K562 (cell line): ENCODE measurements around the gene DNAJC9. TPM values are rescaled to one million over a fixed set of nuclear protein-coding genes. Genes with fewer than 3 reads are reported as not detected.

Source experiments
- ATAC-seq: fragments of 200-7000 bp; cut with Tn5 transposase; 3 replicates; pipeline ENCODE4 v1.9.1; 2020; ENCODE audit warnings: moderate library complexity
- BruUV-seq: library from RNA; stranded (reverse); fragments of 400-500 nt; replicated peaks from 2 replicates; lab custom pipeline; 2021; lab: Mats Ljungman, UMichigan
- CTCF ChIA-PET: fragments of 300-600 bp; formaldehyde crosslinking; extraction: SDS; loops from one replicate; lab custom pipeline; 2021; ENCODE audit warnings: low intra/inter-chr PET ratio; lab: Yijun Ruan, JAX
- POLR2A ChIA-PET: fragments of 300-600, 350-650 bp; sonication (Branson Sonifier 250); formaldehyde crosslinking; extraction: SDS; loops from one replicate; lab custom pipeline; 2021; ENCODE audit warnings: antibody characterized with exemption, inconsistent platforms; lab: Yijun Ruan, JAX
- DNase-seq, 4 experiments: peaks; one replicate each; pipeline versions ENCODE4 v3.0.0 to v3.0.0-alpha.2; 2011 to 2018; ENCODE audit warnings: low spot score in 3 of 4, mixed read lengths in 3 of 4; ENCODE audit errors: extremely low read depth in 1 of 4
- FAIRE-seq: peaks from 2 replicates; lab custom pipeline; 2011; peaks lifted over from hg19 to GRCh38; lab: Jason Lieb, UNC
- H2AFZ ChIP-seq: 2 replicates; pipeline ENCODE4 v1.6.0; 2011; ENCODE audit warnings: low read depth, low read length, control low read depth, inconsistent platforms
- H3K27ac ChIP-seq: fragments of 200-600 bp; 3 replicates; pipeline ENCODE4 v1.8.0; 2011; ENCODE audit warnings: low read depth, mild to moderate bottlenecking, control low read depth, inconsistent platforms, low read length, moderate library complexity, mixed read lengths; ENCODE audit errors: extremely low read depth
- H3K27me3 ChIP-seq, 2 experiments: fragments of 300-600 bp in 1 of 2; 2 replicates in 1 of 2; 3 replicates in 1 of 2; pipeline versions ENCODE4 v1.6.0 to v1.8.0; 2011; ENCODE audit warnings: inconsistent platforms in 2 of 2, low read length in 2 of 2, mild to moderate bottlenecking in 1 of 2, mixed read lengths in 1 of 2, moderate library complexity in 1 of 2; ENCODE audit not compliant: control insufficient read depth in 2 of 2, insufficient read depth in 2 of 2
- H3K36me3 ChIP-seq: fragments of 300-600 bp; 3 replicates; pipeline ENCODE4 v1.8.0; 2011; ENCODE audit warnings: mild to moderate bottlenecking, low read length, inconsistent platforms; ENCODE audit not compliant: control insufficient read depth, insufficient read depth
- H3K4me1 ChIP-seq, 2 experiments: fragments of 200-600 bp in 1 of 2; replicated peaks in 1 of 2; 2 replicates in 1 of 2; 3 replicates in 1 of 2; pipeline versions ENCODE4 v1.5.1 to v1.8.0; 2011; ENCODE audit warnings: inconsistent platforms in 2 of 2, low read length in 2 of 2, mild to moderate bottlenecking in 1 of 2, mixed read lengths in 1 of 2, moderate library complexity in 1 of 2; ENCODE audit not compliant: control insufficient read depth in 2 of 2, insufficient read depth in 2 of 2
- H3K4me2 ChIP-seq: 2 replicates; pipeline ENCODE4 v1.6.1; 2011; ENCODE audit warnings: low read length, control low read depth, inconsistent platforms, mixed read lengths; ENCODE audit not compliant: insufficient read depth
- H3K4me3 ChIP-seq: fragments of 200-600 bp; sonication (generic), shearing (Covaris generic); 2 replicates; pipeline ENCODE4 v1.5.1; 2016; ENCODE audit warnings: control low read depth, inconsistent platforms
- H3K79me2 ChIP-seq: fragments of 200-600 bp; 3 replicates; pipeline ENCODE4 v1.8.0; 2011; ENCODE audit warnings: low read length, inconsistent platforms; ENCODE audit not compliant: control insufficient read depth, insufficient read depth
- H3K9ac ChIP-seq, 2 experiments: 2 replicates each; pipeline versions ENCODE4 v1.6.0 to v1.6.1; 2011; ENCODE audit warnings: low read depth in 2 of 2, low read length in 2 of 2, control low read depth in 1 of 2, inconsistent platforms in 1 of 2, mild to moderate bottlenecking in 1 of 2, mixed read lengths in 1 of 2; ENCODE audit not compliant: insufficient read depth in 1 of 2
- H3K9me1 ChIP-seq: one replicate; pipeline ENCODE4 v1.6.0; 2011; ENCODE audit warnings: inconsistent platforms, mild to moderate bottlenecking, low read length, moderate library complexity; ENCODE audit not compliant: control insufficient read depth, insufficient read depth
- H3K9me3 ChIP-seq: replicated peaks from 2 replicates; pipeline ENCODE4 v1.5.1; 2011; ENCODE audit warnings: low read depth, low read length, inconsistent platforms; ENCODE audit not compliant: control insufficient read depth, insufficient read depth
- H4K20me1 ChIP-seq: replicated peaks from 2 replicates; pipeline ENCODE4 v1.6.1; 2011; ENCODE audit warnings: low read length, inconsistent platforms, mixed read lengths; ENCODE audit not compliant: control insufficient read depth, insufficient read depth
- ATF4 ChIP-seq: fragments of 450-650 bp; formaldehyde crosslinking; IDR thresholded peaks from 2 replicates; pipeline ENCODE4 v1.4.0; 2022; ENCODE audit warnings: mild to moderate bottlenecking, moderate library complexity
- BHLHE40 ChIP-seq: IDR thresholded peaks from 2 replicates; pipeline ENCODE4 v1.6.1; 2011; ENCODE audit warnings: low read length, improper control_type of control experiment
- CBX8 ChIP-seq: fragments of 200-600 bp; sonication (generic); IDR thresholded peaks from 2 replicates; pipeline ENCODE4 v1.6.1; 2012; ENCODE audit warnings: borderline replicate concordance, mixed run types, low read depth, mild to moderate bottlenecking, moderate library complexity, mixed read lengths, low read length, control low read depth, inconsistent platforms; ENCODE audit not compliant: poor library complexity, severe bottlenecking; ENCODE audit errors: extremely low read depth
- CTCF ChIP-seq, 3 experiments: IDR thresholded peaks in 2 of 3; conservative IDR thresholded peaks in 1 of 3; 2 replicates each; pipeline ENCODE4 v1.5.1; 2011 to 2012; ENCODE audit warnings: low read length in 3 of 3, mild to moderate bottlenecking in 3 of 3, control low read depth in 2 of 3, improper control_type of control experiment in 1 of 3, inconsistent platforms in 1 of 3, low read depth in 1 of 3, mixed read lengths in 1 of 3, moderate library complexity in 1 of 3; ENCODE audit not compliant: insufficient read depth in 2 of 3
- KAT7 ChIP-seq: sonication (generic); formaldehyde crosslinking; IDR thresholded peaks from 2 replicates; pipeline ENCODE4 v1.8.0; 2022; ENCODE audit warnings: missing genetic modification reagents, mild to moderate bottlenecking, borderline replicate concordance
- MAX ChIP-seq: sonication (generic); formaldehyde crosslinking; IDR thresholded peaks from 2 replicates; pipeline ENCODE4 v1.9.0; 2022; ENCODE audit warnings: mild to moderate bottlenecking, missing genetic modification reagents
- NFXL1 ChIP-seq: fragments of 450-650 bp; formaldehyde crosslinking; IDR thresholded peaks from 2 replicates; pipeline ENCODE4 v1.4.0; 2021; ENCODE audit warnings: mild to moderate bottlenecking
- NKRF ChIP-seq: fragments of 450-650 bp; IDR thresholded peaks from 2 replicates; pipeline ENCODE4 v1.6.1; 2016; ENCODE audit warnings: borderline replicate concordance
- SMC3 ChIP-seq: conservative IDR thresholded peaks from 2 replicates; pipeline ENCODE4 v1.6.1; 2011; ENCODE audit warnings: low read depth, low read length, improper control_type of control experiment; ENCODE audit not compliant: insufficient read depth
- ZNF146 ChIP-seq: IDR thresholded peaks from one replicate; pipeline ENCODE4 v1.6.1; 2018; ENCODE audit warnings: missing compliant biosample characterization; ENCODE audit not compliant: unreplicated experiment
- ZNF282 ChIP-seq: sonication (generic); formaldehyde crosslinking; IDR thresholded peaks from 2 replicates; pipeline ENCODE4 v1.8.1; 2023; ENCODE audit warnings: missing genetic modification reagents
- ZNF766 ChIP-seq: fragments of 200-800 bp; sonication (Bioruptor generic); conservative IDR thresholded peaks from 2 replicates; pipeline ENCODE4 v1.6.1; 2016; ENCODE audit warnings: missing genetic modification characterization, missing compliant biosample characterization
- ZZZ3 ChIP-seq: fragments of 450-650 bp; IDR thresholded peaks from 2 replicates; pipeline ENCODE4 v1.6.1; 2016; ENCODE audit warnings: antibody characterized with exemption, mild to moderate bottlenecking, moderate library complexity
- WGBS: fragments of 100-300 bp; shearing (Covaris generic); methylation state at CpG from one replicate; pipeline ENCODE4 v1.1.6; 2016; ENCODE audit warnings: low coverage, mixed read lengths; ENCODE audit not compliant: insufficient coverage; ENCODE audit errors: missing lambda C conversion rate; 5-methylcytosine and 5-hydroxymethylcytosine counted together
- in situ Hi-C: fragments of 300-500 bp; cut with MboI; formaldehyde crosslinking; loops from 4 replicates; pipeline ENCODE4 v1.15.0; 2018; ENCODE audit warnings: inconsistent platforms, mixed read lengths
- intact Hi-C: fragments of 100-400 bp; cut with micrococcal nuclease; formaldehyde crosslinking; loops from 2 replicates; pipeline ENCODE4 v1.14.2; 2022
- polyA plus RNA-seq, 8 experiments: library from polyadenylated mRNA; depleted of rRNA in 4 of 8; stranded (reverse) in 5 of 8; unstranded in 3 of 8; fragments of >200 nt; fragmentation: Nextera tagmentation in 2 of 8; fragmentation: Illumina TruSeq in 1 of 8; extraction: Ambion mirVana in 2 of 8; extraction: Trizol in 1 of 8; gene quantifications; 2 replicates each; pipeline versions ENCODE4 v1.2.1 to v1.2.3, GENCODE V29; 2011 to 2014; ENCODE audit warnings: inconsistent platforms in 1 of 8, missing spikeins in 1 of 8
- total RNA-seq, 7 experiments: library from RNA; depleted of rRNA in 6 of 7; stranded (reverse); fragments of >200 nt in 6 of 7; fragmentation: Illumina TruSeq in 2 of 7; extraction: Trizol in 2 of 7; gene quantifications; 2 replicates each; pipeline versions ENCODE4 v1.2.1 to v1.2.3, GENCODE V29; 2011 to 2021; ENCODE audit warnings: low replicate concordance in 1 of 7
- TF ChIP-seq, protein P1 (sequence below): fragments of 150-350 bp; conservative IDR thresholded peaks from 2 replicates; pipeline ENCODE4 v1.6.1; 2014; ENCODE audit warnings: low read length

DNAJC9 gene
- total and polyA plus RNA-seq, 9 of the 15 experiments (the other 6 are each of a cell fraction or from before 2014, with no cell fraction given), result 66.7 to 133 (median 102) TPM

- no peaks in the 10 kb centered on the region; a peak in 1 of 5 replicates for H3K4me1 ChIP-seq
- intact Hi-C loops, result no loop called here
- no peak overlapping the region for H3K4me3 ChIP-seq
- WGBS, result 62% methylated on average over 8 of the region's 8 CpGs
- H3K9me1 ChIP-seq, result no peaks in the 10 kb centered on the region
- ATAC-seq, result peak; percentile 85
- DNase-seq, result peak; percentile 55 to 73 (median 60)
- no peaks in the 10 kb centered on the region for H3K27me3 ChIP-seq
- H3K36me3 ChIP-seq, result peaks cover 52% of the 10 kb centered on the region
- H4K20me1 ChIP-seq, result peaks cover 3% of the 10 kb centered on the region
- no TSS peak for BruUV-seq
- FAIRE-seq, result peak; percentile 68
- in situ Hi-C loops, result no loop called here
- H3K9ac ChIP-seq, result no peak overlapping the region
- CTCF ChIA-PET, result interaction anchor here (1.0 kb wide), 1 partner anchor 411 kb away, joined by 4 read pairs; no protein-coding TSS in a partner anchor
- H3K4me2 ChIP-seq, result no peak overlapping the region
- H3K27ac ChIP-seq, result no peak overlapping the region
- H2AFZ ChIP-seq, result no peak overlapping the region
- H3K79me2 ChIP-seq, result no peaks in the 10 kb centered on the region
- POLR2A ChIA-PET, result interaction anchor here (0.7 to 6.3 kb wide), 6 partner anchors 8 to 137 kb away, joined by 3 to 66 read pairs (median 4); partner anchors contain the start of genes DNAJC9, ECD and FAM149B1
- H3K9me3 ChIP-seq, result no peaks in the 10 kb centered on the region
- TF ChIP-seq NFXL1, result no peak
- TF ChIP-seq CBX8, result no peak
- TF ChIP-seq SMC3, result peak; percentile 77
- peak; percentile 90 for TF ChIP-seq BHLHE40
- 0 out of 2 replicates have a peak, but pooled peaks have one; percentile 59 for TF ChIP-seq ZZZ3
- TF ChIP-seq, protein P1, sequence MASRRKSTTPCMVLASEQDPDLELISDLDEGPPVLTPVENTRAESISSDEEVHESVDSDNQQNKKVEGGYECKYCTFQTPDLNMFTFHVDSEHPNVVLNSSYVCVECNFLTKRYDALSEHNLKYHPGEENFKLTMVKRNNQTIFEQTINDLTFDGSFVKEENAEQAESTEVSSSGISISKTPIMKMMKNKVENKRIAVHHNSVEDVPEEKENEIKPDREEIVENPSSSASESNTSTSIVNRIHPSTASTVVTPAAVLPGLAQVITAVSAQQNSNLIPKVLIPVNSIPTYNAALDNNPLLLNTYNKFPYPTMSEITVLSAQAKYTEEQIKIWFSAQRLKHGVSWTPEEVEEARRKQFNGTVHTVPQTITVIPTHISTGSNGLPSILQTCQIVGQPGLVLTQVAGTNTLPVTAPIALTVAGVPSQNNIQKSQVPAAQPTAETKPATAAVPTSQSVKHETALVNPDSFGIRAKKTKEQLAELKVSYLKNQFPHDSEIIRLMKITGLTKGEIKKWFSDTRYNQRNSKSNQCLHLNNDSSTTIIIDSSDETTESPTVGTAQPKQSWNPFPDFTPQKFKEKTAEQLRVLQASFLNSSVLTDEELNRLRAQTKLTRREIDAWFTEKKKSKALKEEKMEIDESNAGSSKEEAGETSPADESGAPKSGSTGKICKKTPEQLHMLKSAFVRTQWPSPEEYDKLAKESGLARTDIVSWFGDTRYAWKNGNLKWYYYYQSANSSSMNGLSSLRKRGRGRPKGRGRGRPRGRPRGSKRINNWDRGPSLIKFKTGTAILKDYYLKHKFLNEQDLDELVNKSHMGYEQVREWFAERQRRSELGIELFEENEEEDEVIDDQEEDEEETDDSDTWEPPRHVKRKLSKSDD, result no peak
- TF ChIP-seq MAX (CRISPR knock-in tag), result no peak
- no peak for TF ChIP-seq ATF4
- TF ChIP-seq ZNF146 (CRISPR knock-in tag), result no peak
- TF ChIP-seq ZNF766, result 0 out of 2 replicates have a peak, but pooled peaks have one; percentile 38
- TF ChIP-seq KAT7, result no peak
- 0 out of 2 replicates have a peak, but pooled peaks have one; percentile 1 for TF ChIP-seq NKRF
- TF ChIP-seq CTCF (IDR thresholded peaks at IDR 0.05 in 2 of 3, conservative IDR thresholded peaks at IDR 0.05 in 1 of 3; ENCODE audit: insufficient read depth in 2 of 3, low read depth in 1 of 3, low read length in 3 of 3), result peak; percentile 67 to 83 (median 81)
- no peak for TF ChIP-seq ZNF282 (CRISPR knock-in tag)
Measured at GRCh38 chr10:73232887-73233286, 14.2 kb downstream of the DNAJC9 start.
